HPDE6-E6E7 (cell line): ENCODE results near the gene SNAPC2.
"Not testable (repeated sequence)": the region's sequence is repeated elsewhere in the genome, so short reads cannot be mapped to it uniquely, and the experiment has no call there.

Experiments used
- DNase-seq: peaks from one replicate; pipeline ENCODE4 v3.0.0; 2011; ENCODE audit warnings: missing footprints; ENCODE audit errors: extremely low spot score

Gene SNAPC2

GRCh38 chr19:7888145-7888825, 31.9 kb upstream of the SNAPC2 start, which contains the start of gene LRRC8E:
Gene LRRC8E (plus strand): TSS chr19:7888510. CDS start chr19:7895604, 7,094 bp downstream.
- peak; percentile 87 for DNase-seq

GRCh38 chr19:7888826-7889217, 31.3 kb upstream of the SNAPC2 start:
- no peak for DNase-seq

- DNase-seq, result not testable (repeated sequence)
These were observed 26.6 kb upstream of the SNAPC2 start for GRCh38 chr19:7893362-7894101.

- peak; percentile 58 for DNase-seq
These were observed 25.4 kb upstream of the SNAPC2 start for GRCh38 chr19:7894612-7895309.

- DNase-seq, result no peak
These were observed 24.6 kb upstream of the SNAPC2 start for GRCh38 chr19:7895565-7895964.

GRCh38 chr19:7897292-7897691, 22.8 kb upstream of the SNAPC2 start:
- DNase-seq, result no peak

GRCh38 chr19:7898967-7899366, 21.2 kb upstream of the SNAPC2 start:
- no peak for DNase-seq

- DNase-seq, result no peak
These were observed 20.3 kb upstream of the SNAPC2 start for GRCh38 chr19:7899751-7900378.

GRCh38 chr19:7900401-7900870, 19.7 kb upstream of the SNAPC2 start:
- DNase-seq, result no peak

GRCh38 chr19:7900931-7901330, 19.2 kb upstream of the SNAPC2 start:
- DNase-seq, result no peak

- no peak for DNase-seq
These were observed 18.8 kb upstream of the SNAPC2 start for GRCh38 chr19:7901337-7901736.

- DNase-seq, result no peak
These were observed 17.3 kb upstream of the SNAPC2 start for GRCh38 chr19:7902796-7903243.

- DNase-seq, result peak; percentile 97
These were observed 16.7 kb upstream of the SNAPC2 start, which contains the start of gene MAP2K7 for GRCh38 chr19:7903244-7904073. Gene MAP2K7 (plus strand): TSS chr19:7903877. CDS start chr19:7903945, 68 bp downstream.

GRCh38 chr19:7904074-7905020, 15.8 kb upstream of the SNAPC2 start:
- no peak for DNase-seq

- DNase-seq, result no peak
These were observed 14.9 kb upstream of the SNAPC2 start for GRCh38 chr19:7905268-7905667.

- no peak for DNase-seq
These were observed 14.3 kb upstream of the SNAPC2 start for GRCh38 chr19:7905859-7906258.

- no peak for DNase-seq
These were observed 13.0 kb upstream of the SNAPC2 start for GRCh38 chr19:7907122-7907521.

GRCh38 chr19:7907544-7907943, 12.6 kb upstream of the SNAPC2 start:
- no peak for DNase-seq

GRCh38 chr19:7908078-7908699, 11.9 kb upstream of the SNAPC2 start:
- no peak for DNase-seq
